Esophagus muscularis mucosa (tissue), 4 donors: Measurements from ENCODE around the gene SGK2. TPM values are rescaled to one million over a fixed set of nuclear protein-coding genes. Genes with fewer than 3 reads are reported as not detected.

Source experiments
- DNase-seq: peaks from one replicate; pipeline ENCODE4 v3.0.0-alpha.2; 2017; ENCODE audit errors: extremely low spot score
- H3K27ac ChIP-seq, 4 donors: fragments of 200-600 bp; sonication (generic); replicated peaks in 1 of 4; 1 replicate in 3 of 4; 2 replicates in 1 of 4; pipeline ENCODE4 v1.5.1; 2016 to 2019; ENCODE audit warnings: mild to moderate bottlenecking in 1 of 4
- H3K27me3 ChIP-seq, 4 donors: fragments of 200-600 bp; sonication (generic); one replicate each; pipeline versions ENCODE4 v1.5.1 to v1.6.0; 2016 to 2019
- H3K36me3 ChIP-seq, 4 donors: fragments of 200-600 bp; sonication (generic); one replicate each; pipeline ENCODE4 v1.5.1; 2016 to 2019
- H3K4me1 ChIP-seq, 4 donors: fragments of 200-600 bp; sonication (generic); one replicate each; pipeline ENCODE4 v1.5.1; 2016 to 2019
- H3K4me3 ChIP-seq, 4 donors: fragments of 200-600 bp; sonication (generic); 1 replicate in 2 of 4; 2 replicates in 2 of 4; pipeline ENCODE4 v1.5.1; 2016 to 2019; ENCODE audit warnings: mild to moderate bottlenecking in 4 of 4, moderate library complexity in 1 of 4
- H3K9me3 ChIP-seq, 4 donors: fragments of 200-600 bp; sonication (generic); 1 replicate in 3 of 4; 2 replicates in 1 of 4; pipeline ENCODE4 v1.5.1; 2016 to 2019
- EP300 ChIP-seq: sonication (generic); formaldehyde crosslinking; IDR thresholded peaks from one replicate; pipeline ENCODE4 v1.6.1; 2017; ENCODE audit warnings: antibody characterized with exemption
- POLR2A ChIP-seq: fragments of 450-650 bp; IDR thresholded peaks from one replicate; pipeline ENCODE4 v1.6.1; 2017; ENCODE audit warnings: antibody characterized with exemption, moderate library complexity, mild to moderate bottlenecking, low read depth
- POLR2AphosphoS5 ChIP-seq, 2 donors: sonication (generic); formaldehyde crosslinking; IDR thresholded peaks; one replicate each; pipeline ENCODE4 v1.6.1; 2017; ENCODE audit warnings: antibody characterized with exemption in 2 of 2
- WGBS: methylation state at CpG from one replicate; pipeline ENCODE4 v1.1.5; 2018; 5-methylcytosine and 5-hydroxymethylcytosine counted together
- intact Hi-C: fragments of 100-400 bp; cut with DNase I; formaldehyde crosslinking; loops from one replicate; pipeline ENCODE4 v1.15.1; 2023
- total RNA-seq, 4 donors: library from RNA; depleted of rRNA; stranded (reverse); fragments of >200 nt; gene quantifications; one replicate each; pipeline versions ENCODE4 v1.1.0 to v1.2.1, GENCODE V29; 2016
- TF ChIP-seq, protein P1 (sequence below), 3 experiments: fragments of 200-600 bp in 2 of 3; fragments of 450-650 bp in 1 of 3; sonication (generic) in 2 of 3; IDR thresholded peaks; one replicate each; pipeline ENCODE4 v1.5.1; 2017 to 2019; ENCODE audit warnings: antibody characterized with exemption in 3 of 3, mild to moderate bottlenecking in 2 of 3, moderate library complexity in 1 of 3

The SGK2 gene
- total RNA-seq, 4 donors from 2014 or later, result 0.42 to 1.3 (median 0.66) TPM; not detected in 1

DNA sequence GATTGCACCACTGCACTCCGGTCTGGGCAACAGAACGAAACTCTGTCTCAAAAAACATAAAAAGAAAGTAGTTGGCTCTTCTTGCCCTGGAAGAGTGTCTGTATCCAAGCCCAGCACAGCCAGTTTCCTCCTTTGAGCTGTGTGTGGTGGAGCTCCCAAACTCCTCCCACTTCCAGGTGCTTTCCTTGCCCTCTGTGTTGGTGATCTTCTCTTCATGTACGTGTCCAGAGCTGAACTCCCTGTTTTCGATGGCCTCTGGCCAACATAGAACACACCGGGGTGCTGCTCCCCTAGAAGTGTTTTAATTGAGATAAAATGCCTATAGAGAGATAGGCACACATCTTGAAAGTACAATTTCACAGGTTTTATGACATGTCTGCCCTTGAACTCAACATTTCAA lies 16.7 kb upstream of the SGK2 start:
- intact Hi-C loops, result no loop called here
- no peak overlapping the region for H3K27ac ChIP-seq
- no peak for DNase-seq
- no peaks in the 10 kb centered on the region for H3K4me1 ChIP-seq
- no peaks in the 10 kb centered on the region for H3K27me3 ChIP-seq
- H3K4me3 ChIP-seq, result no peak overlapping the region
- 94% methylated on average over 5 of the region's 5 CpGs for WGBS
- no peak for TF ChIP-seq EP300
- peaks cover 0 to 46% (median 16%) of the 10 kb centered on the region in 4 donors for H3K36me3 ChIP-seq
- H3K9me3 ChIP-seq, result no peaks in the 10 kb centered on the region

DNA sequence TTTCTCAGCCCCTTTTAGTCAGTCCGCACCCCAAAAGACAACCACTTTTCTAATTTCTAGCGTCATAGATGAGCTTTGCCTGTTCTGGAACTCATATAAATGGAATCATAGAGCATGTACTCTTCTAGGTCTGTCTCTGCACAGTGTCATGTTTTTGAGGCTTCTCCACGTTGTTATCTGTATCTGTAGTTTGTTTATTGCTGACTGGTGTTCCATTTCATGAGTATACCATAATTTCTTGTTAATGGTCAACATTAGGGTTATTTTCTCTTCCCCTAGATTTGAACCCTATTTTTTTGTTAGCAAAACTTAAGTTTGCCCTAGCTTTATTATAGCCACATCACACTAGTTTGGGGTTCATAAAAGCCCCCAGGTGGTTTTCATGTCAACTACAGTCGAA lies 16.2 kb upstream of the SGK2 start:
- H3K27ac ChIP-seq, result no peak overlapping the region
- DNase-seq, result no peak
- no peak for TF ChIP-seq POLR2A
- no peak for TF ChIP-seq POLR2AphosphoS5 (IDR thresholded peaks at IDR 0.05)
- TF ChIP-seq, protein P1, sequence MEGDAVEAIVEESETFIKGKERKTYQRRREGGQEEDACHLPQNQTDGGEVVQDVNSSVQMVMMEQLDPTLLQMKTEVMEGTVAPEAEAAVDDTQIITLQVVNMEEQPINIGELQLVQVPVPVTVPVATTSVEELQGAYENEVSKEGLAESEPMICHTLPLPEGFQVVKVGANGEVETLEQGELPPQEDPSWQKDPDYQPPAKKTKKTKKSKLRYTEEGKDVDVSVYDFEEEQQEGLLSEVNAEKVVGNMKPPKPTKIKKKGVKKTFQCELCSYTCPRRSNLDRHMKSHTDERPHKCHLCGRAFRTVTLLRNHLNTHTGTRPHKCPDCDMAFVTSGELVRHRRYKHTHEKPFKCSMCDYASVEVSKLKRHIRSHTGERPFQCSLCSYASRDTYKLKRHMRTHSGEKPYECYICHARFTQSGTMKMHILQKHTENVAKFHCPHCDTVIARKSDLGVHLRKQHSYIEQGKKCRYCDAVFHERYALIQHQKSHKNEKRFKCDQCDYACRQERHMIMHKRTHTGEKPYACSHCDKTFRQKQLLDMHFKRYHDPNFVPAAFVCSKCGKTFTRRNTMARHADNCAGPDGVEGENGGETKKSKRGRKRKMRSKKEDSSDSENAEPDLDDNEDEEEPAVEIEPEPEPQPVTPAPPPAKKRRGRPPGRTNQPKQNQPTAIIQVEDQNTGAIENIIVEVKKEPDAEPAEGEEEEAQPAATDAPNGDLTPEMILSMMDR (IDR thresholded peaks at IDR 0.05), result no peak
- no peak for TF ChIP-seq EP300
- no peaks in the 10 kb centered on the region for H3K4me1 ChIP-seq
- H3K4me3 ChIP-seq, result no peak overlapping the region
- peaks cover 1 to 47% (median 18%) of the 10 kb centered on the region in 4 donors for H3K36me3 ChIP-seq
- WGBS, result 69% methylated on average over 4 of the region's 4 CpGs
- no peaks in the 10 kb centered on the region for H3K27me3 ChIP-seq
- intact Hi-C loops, result no loop called here
- H3K9me3 ChIP-seq, result peaks cover 0 to 5% (median 0%) of the 10 kb centered on the region in 4 donors

DNA sequence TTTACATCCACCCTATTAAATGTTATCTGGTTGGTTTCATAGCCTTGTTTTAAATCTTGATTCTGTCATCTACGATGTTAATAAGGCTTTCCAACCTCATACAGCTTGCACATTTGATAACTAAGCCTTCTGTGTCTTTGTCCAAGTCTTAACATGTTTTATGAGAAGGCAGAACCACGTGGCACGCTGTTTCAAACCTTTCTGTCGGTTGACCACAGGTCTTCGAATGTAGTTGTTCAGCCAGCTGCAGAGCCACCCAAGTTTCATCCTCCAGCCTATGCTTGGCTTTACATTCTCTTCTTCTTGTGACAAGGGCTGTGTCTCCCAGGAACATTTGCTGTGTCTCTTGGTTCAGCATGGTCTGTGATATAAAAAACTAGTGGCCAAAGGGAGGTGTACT lies 15.7 kb upstream of the SGK2 start:
- Histone ChIP-seq H3K27me3 (no peaks in the 10 kb centered on the region), H3K4me3 (no peak overlapping the region), H3K27ac (no peak overlapping the region), H3K4me1 (no peaks in the 10 kb centered on the region), H3K9me3 (peaks cover 0 to 6% (median 0%) of the 10 kb centered on the region in 4 donors), H3K36me3 (peaks cover 6 to 50% (median 19%) of the 10 kb centered on the region in 4 donors)
- no peak for TF ChIP-seq EP300
- no peak for TF ChIP-seq POLR2A
- TF ChIP-seq, protein P1 (IDR thresholded peaks at IDR 0.05), result no peak
- TF ChIP-seq POLR2AphosphoS5 (IDR thresholded peaks at IDR 0.05), result no peak
- WGBS, result 93% methylated on average over 5 of the region's 5 CpGs
- intact Hi-C loops, result no loop called here
- no peak for DNase-seq

DNA sequence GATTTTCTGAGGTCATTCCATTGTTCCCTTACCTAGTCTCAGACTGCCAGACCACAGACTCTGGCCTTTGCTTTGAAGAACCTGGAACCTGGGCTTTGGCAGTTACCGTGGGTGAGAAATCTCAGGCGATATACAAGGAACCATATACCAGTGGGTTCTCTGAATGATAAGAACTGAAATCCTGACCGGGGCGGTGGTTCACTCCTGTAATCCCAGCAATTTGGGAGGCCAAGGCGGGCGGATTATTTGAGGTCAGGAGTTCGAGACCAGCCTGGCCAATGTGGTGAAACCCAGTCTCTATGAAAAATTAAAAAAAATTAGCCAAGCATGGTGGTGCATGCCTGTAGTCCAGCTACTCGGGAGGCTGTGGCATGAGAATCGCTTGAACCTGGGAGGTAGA lies 14.3 kb upstream of the SGK2 start:
- Histone ChIP-seq H3K4me3 (no peak overlapping the region), H3K27me3 (no peaks in the 10 kb centered on the region), H3K4me1 (no peaks in the 10 kb centered on the region), H3K27ac (no peak overlapping the region), H3K9me3 (peaks cover 0 to 6% (median 0%) of the 10 kb centered on the region in 4 donors), H3K36me3 (peaks cover 11 to 53% (median 17%) of the 10 kb centered on the region in 4 donors)
- WGBS, result 92% methylated on average over 9 of the region's 9 CpGs
- TF ChIP-seq POLR2A, result no peak
- TF ChIP-seq, protein P1 (IDR thresholded peaks at IDR 0.05), result no peak
- no peak for TF ChIP-seq EP300
- no peak for TF ChIP-seq POLR2AphosphoS5 (IDR thresholded peaks at IDR 0.05)
- intact Hi-C loops, result no loop called here
- no peak for DNase-seq

DNA sequence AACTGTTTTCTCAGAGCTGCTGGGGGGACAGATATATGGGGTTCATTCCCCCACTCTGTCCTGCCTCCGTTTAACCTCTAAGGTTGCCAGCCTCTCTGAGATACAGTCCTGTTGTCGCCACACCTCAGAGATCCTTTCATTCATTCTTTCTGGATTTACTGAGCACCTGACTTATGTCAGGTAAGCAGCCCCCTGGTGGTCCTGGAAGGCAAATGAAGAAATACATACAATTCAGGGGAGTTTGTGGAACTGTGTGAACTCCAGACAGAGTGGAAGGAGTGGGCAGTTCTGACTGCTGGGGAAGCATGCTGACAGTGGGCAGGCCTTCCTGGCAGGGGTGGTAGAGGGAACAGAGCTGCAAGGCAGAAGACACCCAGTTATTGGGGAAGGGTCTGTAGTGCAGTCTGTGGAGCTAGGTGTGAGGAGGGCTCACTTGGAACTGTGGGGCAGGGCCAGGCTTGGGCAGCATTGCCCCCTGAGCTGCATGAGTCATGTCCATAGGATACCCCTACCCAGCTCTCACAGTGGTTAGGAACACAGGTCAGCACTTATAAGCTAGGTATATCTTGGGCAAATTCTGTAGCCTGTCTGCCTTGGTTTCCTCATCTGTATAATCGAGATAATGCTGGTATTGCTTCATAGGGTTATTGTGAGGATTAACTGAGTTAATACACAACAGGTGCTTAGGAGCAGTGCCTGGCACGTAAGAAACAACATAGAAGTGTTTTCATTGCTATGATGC lies 12.8 kb upstream of the SGK2 start:
- Histone ChIP-seq H3K4me3 (no peak overlapping the region), H3K27me3 (no peaks in the 10 kb centered on the region), H3K9me3 (peaks cover 0 to 6% (median 0%) of the 10 kb centered on the region in 4 donors), H3K27ac (no peak overlapping the region), H3K36me3 (peaks cover 3 to 38% (median 10%) of the 10 kb centered on the region in 4 donors), H3K4me1 (no peaks in the 10 kb centered on the region)
- WGBS, result 78% methylated on average over 4 of the region's 4 CpGs
- TF ChIP-seq EP300 (no peak), POLR2A (no peak), POLR2AphosphoS5 (IDR thresholded peaks at IDR 0.05) (no peak)
- TF ChIP-seq, protein P1 (IDR thresholded peaks at IDR 0.05), result no peak
- DNase-seq, result no peak
- intact Hi-C loops, result no loop called here
